GM19395 (cell line): ENCODE results near the gene MRGPRX3.

Source experiments
- ATAC-seq: cut with Tn5 transposase; IDR thresholded peaks from one replicate; pipeline ENCODE4 v1.9.1; 2021; ENCODE audit warnings: mild to moderate bottlenecking, moderate library complexity; ENCODE audit not compliant: unreplicated experiment

MRGPRX3 gene

GRCh38 chr11:18151581-18151980, 19.2 kb downstream of the MRGPRX3 start:
- ATAC-seq, result no peak

DNA sequence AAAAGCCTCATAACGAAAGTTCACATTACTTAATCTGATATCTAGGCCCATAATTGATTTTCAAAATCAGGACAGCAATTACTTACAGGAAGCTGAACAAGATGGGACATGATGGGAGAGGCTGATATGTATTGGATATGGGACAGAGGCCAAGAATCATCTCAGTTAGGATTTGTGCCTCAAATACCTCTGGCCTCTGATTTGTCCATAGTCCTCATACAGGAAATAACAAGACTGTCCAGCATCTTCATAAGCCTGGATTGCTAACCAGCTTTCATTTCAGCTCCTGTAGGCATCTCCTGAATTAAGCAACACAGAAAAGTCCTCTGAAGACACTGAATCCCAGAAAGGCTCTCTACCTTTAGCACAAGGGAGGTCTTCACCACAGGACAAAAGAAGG, 36.0 kb downstream of the MRGPRX3 start:
- no peak for ATAC-seq

DNA sequence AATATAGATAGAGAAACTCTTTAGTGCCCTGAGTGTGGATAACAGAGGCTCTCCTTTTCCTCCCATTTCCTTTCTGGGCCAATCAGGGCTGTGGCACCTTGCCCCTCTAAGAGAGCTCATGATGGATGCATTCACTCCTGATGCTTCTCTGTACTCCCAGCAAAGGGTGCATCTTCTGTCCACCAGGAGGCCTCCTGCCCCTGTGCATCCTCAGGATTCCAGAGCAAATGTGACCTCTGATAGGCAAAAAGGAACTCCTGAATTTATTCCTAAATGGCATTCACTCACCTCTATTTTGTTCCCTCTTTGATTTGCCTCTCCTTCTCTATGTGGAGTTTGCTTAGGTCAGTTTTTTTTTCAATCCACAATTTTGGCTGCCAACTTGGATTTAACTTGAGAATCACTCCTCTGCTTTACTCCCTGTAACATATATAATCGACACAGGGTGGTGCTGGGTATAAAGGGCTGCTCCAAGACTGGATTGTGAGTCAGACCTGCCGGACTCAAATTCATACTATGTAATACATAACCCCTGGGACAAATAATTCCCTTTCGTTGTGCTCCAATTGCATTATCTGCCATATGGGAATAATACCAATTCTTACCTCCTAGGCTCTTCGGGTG, 39.1 kb downstream of the MRGPRX3 start:
- no peak for ATAC-seq

GRCh38 chr11:18172666-18173065, 40.3 kb downstream of the MRGPRX3 start, which contains the start of gene MRGPRX4:
Gene MRGPRX4, plus strand, starts transcription at chr11:18172837. Its CDS starts 420 bp downstream, at chr11:18173257.
- ATAC-seq, result no peak

GRCh38 chr11:18173225-18173866, 41.0 kb downstream of the MRGPRX3 start:
- no peak for ATAC-seq
